ENCODE data around the gene IL1R1. TPM values are rescaled to one million over a fixed set of nuclear protein-coding genes. Genes with fewer than 3 reads are reported as not detected.

The IL1R1 gene
- total RNA-seq, 1 experiment from 2014 or later, result 0.39 TPM

DNA sequence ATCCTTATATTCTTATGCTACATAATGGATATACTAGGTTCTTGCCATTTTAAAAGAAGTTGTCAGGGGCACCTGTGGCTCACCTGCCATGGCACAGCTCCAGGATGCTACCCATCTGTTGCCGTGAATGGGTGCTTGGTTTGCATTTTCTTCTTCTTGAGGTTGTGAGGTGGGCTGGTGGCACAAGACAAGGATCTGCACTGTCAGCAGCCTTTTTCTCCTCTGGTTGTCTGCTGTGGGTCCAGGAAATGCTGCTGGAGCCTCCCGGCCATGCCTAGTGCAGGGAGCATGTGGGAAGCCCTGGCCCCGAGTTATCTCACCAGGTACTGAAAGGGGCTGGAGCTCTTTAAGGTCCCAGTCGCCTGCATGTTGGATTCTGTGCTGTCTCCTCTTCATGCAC lies 2.6 kb downstream of the IL1R1 start:
- no CpG with 5 or more reads among the region's 4 CpGs for WGBS (ENCODE audit: extremely low coverage, insufficient read length, low lambda C conversion rate)
- H3K23ac ChIP-seq (ENCODE audit: insufficient read length, low read depth, low read length), result no peak overlapping the region

More for the DNA sequence above, 2.6 kb downstream of the IL1R1 start:
- H3T11ph ChIP-seq (ENCODE audit: low read length), result no peak overlapping the region
- H3K79me1 ChIP-seq (ENCODE audit: insufficient read depth, low read depth, low read length, poor library complexity, severe bottlenecking), result no peaks in the 10 kb centered on the region
- H3K56ac ChIP-seq (ENCODE audit: insufficient read length, low read depth, low read length), result no peak overlapping the region
- no peaks in the 10 kb centered on the region for H3K79me2 ChIP-seq (ENCODE audit: insufficient read depth, low read length)
- H2BK20ac ChIP-seq (ENCODE audit: low read depth, low read length, poor library complexity, severe bottlenecking), result no peak overlapping the region
- TF ChIP-seq, protein P1, sequence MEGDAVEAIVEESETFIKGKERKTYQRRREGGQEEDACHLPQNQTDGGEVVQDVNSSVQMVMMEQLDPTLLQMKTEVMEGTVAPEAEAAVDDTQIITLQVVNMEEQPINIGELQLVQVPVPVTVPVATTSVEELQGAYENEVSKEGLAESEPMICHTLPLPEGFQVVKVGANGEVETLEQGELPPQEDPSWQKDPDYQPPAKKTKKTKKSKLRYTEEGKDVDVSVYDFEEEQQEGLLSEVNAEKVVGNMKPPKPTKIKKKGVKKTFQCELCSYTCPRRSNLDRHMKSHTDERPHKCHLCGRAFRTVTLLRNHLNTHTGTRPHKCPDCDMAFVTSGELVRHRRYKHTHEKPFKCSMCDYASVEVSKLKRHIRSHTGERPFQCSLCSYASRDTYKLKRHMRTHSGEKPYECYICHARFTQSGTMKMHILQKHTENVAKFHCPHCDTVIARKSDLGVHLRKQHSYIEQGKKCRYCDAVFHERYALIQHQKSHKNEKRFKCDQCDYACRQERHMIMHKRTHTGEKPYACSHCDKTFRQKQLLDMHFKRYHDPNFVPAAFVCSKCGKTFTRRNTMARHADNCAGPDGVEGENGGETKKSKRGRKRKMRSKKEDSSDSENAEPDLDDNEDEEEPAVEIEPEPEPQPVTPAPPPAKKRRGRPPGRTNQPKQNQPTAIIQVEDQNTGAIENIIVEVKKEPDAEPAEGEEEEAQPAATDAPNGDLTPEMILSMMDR (conservative IDR thresholded peaks at IDR 0.05), result no peak
- no peak overlapping the region for H3K18ac ChIP-seq (ENCODE audit: insufficient read length, low read depth, low read length)
- H3K4ac ChIP-seq (ENCODE audit: low read depth, low read length), result no peak overlapping the region
- Mint-ChIP-seq H3K4me1 (peaks cover 17 to 19% of the 10 kb centered on the region in 2 experiments), H3K27me3 (ENCODE audit: low read depth) (peaks cover 59% of the 10 kb centered on the region), H3K27ac (no peak overlapping the region), H3K4me3 (no peak overlapping the region), H3K9me3 (peaks cover 8 to 31% of the 10 kb centered on the region in 2 experiments), H3K36me3 (ENCODE audit: insufficient read depth in 1 of 3, low read depth in 3 of 3) (peaks cover 0 to 16% (median 2%) of the 10 kb centered on the region in 3 experiments; a peak in 3 of 7 replicates)
- H3K27me3 ChIP-seq (ENCODE audit: insufficient read depth, low read length), result peaks cover 6% of the 10 kb centered on the region; the same call in 1 of the 2 replicates
- no peak overlapping the region for H2AFZ ChIP-seq (ENCODE audit: low read length)
- no peaks in the 10 kb centered on the region for H4K20me1 ChIP-seq (ENCODE audit: control insufficient read depth, insufficient read depth, insufficient read length)
- no peaks in the 10 kb centered on the region for H3K9me3 ChIP-seq (ENCODE audit: control insufficient read depth, low read depth, low read length)
- no peak overlapping the region for H2BK120ac ChIP-seq (ENCODE audit: low read depth, low read length, poor library complexity, severe bottlenecking)
- no peak overlapping the region for H3K14ac ChIP-seq (ENCODE audit: insufficient read depth, low read length)
- no peak overlapping the region for H3K4me2 ChIP-seq (ENCODE audit: insufficient read depth, insufficient read length, low read length)
- H2BK12ac ChIP-seq (ENCODE audit: insufficient read length, low read depth, low read length), result no peak overlapping the region
- H4K5ac ChIP-seq (ENCODE audit: insufficient read length, low read depth, low read length), result no peak overlapping the region
- H3K27ac ChIP-seq (ENCODE audit: insufficient read length, low read depth, low read length), result no peak overlapping the region
- H3K9ac ChIP-seq (ENCODE audit: extremely low read depth, insufficient read length, low read length), result no peak overlapping the region
- H2BK15ac ChIP-seq (ENCODE audit: low read depth, low read length), result no peak overlapping the region
- H4K91ac ChIP-seq (ENCODE audit: insufficient read length, low read depth, low read length), result no peak overlapping the region
- no peaks in the 10 kb centered on the region for H3K4me1 ChIP-seq (ENCODE audit: insufficient read depth, low read length)
- no peak for DNase-seq
- H4K8ac ChIP-seq (replicated peaks; ENCODE audit: insufficient read length, low read depth, low read length), result no peak overlapping the region
- H3K23me2 ChIP-seq (ENCODE audit: insufficient read length, low read depth, low read length, poor library complexity, severe bottlenecking), result peaks cover 3% of the 10 kb centered on the region
- no peak overlapping the region for H2AK5ac ChIP-seq (ENCODE audit: insufficient read length, low read length)
- H2BK5ac ChIP-seq (ENCODE audit: insufficient read length, low read length), result no peak overlapping the region
